MM.1S (cell line): ENCODE measurements around the gene CARS2.

Experiments
- CTCF ChIP-seq: fragments of 300-600 bp; sonication (generic); IDR thresholded peaks from 2 replicates; pipeline ENCODE4 v1.5.1; 2016; ENCODE audit warnings: antibody characterized with exemption, low read length, mixed read lengths
- EZH2 ChIP-seq: fragments of 300-600 bp; sonication (generic); optimal IDR thresholded peaks from 2 replicates; pipeline ENCODE3; 2017; ENCODE audit warnings: low read depth, mild to moderate bottlenecking, antibody characterized with exemption, low read length, mixed read lengths
- EZH2phosphoT487 ChIP-seq: fragments of 300-600 bp; sonication (generic); IDR thresholded peaks from 2 replicates; pipeline ENCODE4 v1.6.1; 2018; ENCODE audit warnings: antibody characterized with exemption, low read length

DNA sequence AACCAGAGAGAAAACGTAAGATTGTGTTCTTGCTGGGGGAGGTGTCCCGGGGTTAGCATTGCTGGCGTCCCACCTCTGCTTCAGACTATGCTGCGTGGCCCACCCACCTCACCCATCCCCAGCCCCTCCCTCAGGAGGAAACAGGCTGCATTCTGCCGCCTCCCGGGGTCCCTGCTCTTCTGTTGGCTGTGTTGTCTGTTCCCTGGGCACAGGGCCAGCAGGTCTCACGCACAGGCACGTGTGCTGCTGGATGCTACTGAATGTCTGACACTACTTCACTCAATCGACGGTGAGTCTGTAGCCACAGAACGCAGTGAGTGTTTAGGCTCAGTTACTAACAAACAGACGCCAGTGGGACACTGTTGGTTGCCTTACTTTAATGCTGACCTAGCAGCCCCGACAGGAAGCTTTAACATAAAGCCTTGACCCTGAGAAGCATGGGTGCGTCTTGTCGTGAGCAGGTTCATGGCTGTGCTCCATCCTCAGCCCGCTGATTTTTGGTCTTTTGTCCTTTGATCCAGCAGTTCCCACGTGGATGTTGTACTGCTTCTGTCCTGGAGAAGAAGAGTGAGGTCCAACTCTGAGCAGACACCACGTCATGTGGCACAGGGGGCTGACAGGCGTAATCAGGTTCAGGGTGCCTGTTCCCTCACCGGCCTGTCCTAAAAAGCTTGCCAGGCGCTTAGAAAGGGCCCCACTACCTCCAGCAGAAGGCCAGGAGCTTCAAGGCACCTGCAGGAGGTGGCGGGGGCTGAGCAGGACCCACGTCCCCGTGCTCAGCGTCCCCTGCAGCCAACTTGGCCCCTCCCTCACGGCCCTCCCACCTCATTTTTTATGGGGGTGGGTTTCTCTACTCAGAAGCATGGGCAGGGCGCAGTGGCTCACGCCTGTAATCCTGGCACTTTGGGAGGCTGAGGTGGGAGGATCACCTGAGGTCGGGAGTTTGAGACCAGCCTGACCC, 64.6 kb downstream of the CARS2 start:
- TF ChIP-seq CTCF: no peak
- TF ChIP-seq EZH2: no peak
- TF ChIP-seq EZH2phosphoT487: no peak
